Measurements from ENCODE around the gene TSKU. TPM values are rescaled to one million over a fixed set of nuclear protein-coding genes. Genes with fewer than 3 reads are reported as not detected.

The TSKU gene
- total and polyA plus RNA-seq, 2 experiments from 2014 or later, result 61.9 to 81.9 TPM

DNA sequence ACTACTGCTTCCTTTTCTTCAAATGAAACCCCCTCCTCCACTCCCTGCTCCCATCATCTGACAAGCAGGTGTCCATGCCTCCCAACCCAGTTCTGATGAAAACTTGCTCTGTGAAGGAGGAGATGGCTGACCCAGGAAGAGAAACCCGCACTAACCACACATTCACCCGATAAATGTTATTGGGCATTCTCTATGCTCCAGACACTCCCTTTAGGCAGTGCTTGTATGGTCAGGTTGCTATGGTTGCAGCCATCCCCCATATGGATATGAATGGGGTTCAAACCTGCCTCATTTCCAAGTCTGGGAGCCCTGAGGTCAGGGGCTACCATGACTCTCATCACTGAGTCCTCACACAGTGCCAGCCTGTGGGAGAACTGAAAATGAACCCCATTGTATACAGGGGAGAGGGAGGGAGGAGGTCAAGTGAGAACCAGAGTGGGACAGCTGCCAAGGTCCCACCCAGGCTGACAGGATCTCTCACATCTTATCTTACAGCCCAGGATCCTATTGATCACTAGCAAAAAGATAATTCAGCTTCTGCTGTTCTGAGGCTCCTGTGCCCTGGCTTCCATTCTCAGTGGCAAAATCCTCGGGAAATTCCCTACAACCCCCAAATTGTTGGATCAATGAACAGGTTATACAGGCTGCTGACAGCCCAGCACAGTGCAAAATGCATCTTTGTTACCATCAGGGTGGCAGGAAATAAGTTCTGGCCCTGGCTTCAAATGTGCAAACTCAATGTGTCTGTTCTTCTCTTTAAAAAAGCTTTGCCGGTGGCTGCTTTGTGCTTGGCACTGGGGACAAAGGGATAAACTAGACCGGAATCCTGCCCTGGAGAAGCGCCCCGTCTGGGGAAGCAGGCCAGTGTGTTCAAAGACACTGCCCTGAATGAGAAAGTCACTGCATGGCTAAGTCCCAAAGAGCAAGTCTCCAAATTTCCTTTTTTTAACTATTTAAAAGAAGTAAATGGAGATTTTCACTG lies 54.8 kb downstream of the TSKU start:
- DNase-seq (ENCODE audit: low spot score), result no peak
- Histone ChIP-seq H3K27me3 (no peaks in the 10 kb centered on the region), H3K4me1 (ENCODE audit: insufficient read depth) (peaks cover 3% of the 10 kb centered on the region), H2AFZ (no peak overlapping the region), H3K79me2 (no peaks in the 10 kb centered on the region), H3K36me3 (replicated peaks; ENCODE audit: insufficient read depth, low read depth) (no peaks in the 10 kb centered on the region), H3K9me3 (ENCODE audit: low read depth) (no peaks in the 10 kb centered on the region), H3K4me3 (no peak overlapping the region), H3K9me2 (replicated peaks; ENCODE audit: insufficient read depth) (no peaks in the 10 kb centered on the region), H3K4me2 (no peak overlapping the region), H3K27ac (no peak overlapping the region), H4K20me1 (ENCODE audit: insufficient read depth, poor library complexity, severe bottlenecking) (no peaks in the 10 kb centered on the region)
- WGBS (ENCODE audit: low lambda C conversion rate, missing lambda C conversion rate), result 74% methylated on average over 7 of the region's 7 CpGs
- TF ChIP-seq, protein P1, sequence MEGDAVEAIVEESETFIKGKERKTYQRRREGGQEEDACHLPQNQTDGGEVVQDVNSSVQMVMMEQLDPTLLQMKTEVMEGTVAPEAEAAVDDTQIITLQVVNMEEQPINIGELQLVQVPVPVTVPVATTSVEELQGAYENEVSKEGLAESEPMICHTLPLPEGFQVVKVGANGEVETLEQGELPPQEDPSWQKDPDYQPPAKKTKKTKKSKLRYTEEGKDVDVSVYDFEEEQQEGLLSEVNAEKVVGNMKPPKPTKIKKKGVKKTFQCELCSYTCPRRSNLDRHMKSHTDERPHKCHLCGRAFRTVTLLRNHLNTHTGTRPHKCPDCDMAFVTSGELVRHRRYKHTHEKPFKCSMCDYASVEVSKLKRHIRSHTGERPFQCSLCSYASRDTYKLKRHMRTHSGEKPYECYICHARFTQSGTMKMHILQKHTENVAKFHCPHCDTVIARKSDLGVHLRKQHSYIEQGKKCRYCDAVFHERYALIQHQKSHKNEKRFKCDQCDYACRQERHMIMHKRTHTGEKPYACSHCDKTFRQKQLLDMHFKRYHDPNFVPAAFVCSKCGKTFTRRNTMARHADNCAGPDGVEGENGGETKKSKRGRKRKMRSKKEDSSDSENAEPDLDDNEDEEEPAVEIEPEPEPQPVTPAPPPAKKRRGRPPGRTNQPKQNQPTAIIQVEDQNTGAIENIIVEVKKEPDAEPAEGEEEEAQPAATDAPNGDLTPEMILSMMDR (IDR thresholded peaks at IDR 0.05; ENCODE audit: poor library complexity), result no peak
- TF ChIP-seq EZH2phosphoT487 (IDR thresholded peaks at IDR 0.05; ENCODE audit: low read depth, severe bottlenecking, unreplicated experiment) (no peak), EZH2 (IDR thresholded peaks at IDR 0.05; ENCODE audit: borderline replicate concordance) (no peak)

DNA sequence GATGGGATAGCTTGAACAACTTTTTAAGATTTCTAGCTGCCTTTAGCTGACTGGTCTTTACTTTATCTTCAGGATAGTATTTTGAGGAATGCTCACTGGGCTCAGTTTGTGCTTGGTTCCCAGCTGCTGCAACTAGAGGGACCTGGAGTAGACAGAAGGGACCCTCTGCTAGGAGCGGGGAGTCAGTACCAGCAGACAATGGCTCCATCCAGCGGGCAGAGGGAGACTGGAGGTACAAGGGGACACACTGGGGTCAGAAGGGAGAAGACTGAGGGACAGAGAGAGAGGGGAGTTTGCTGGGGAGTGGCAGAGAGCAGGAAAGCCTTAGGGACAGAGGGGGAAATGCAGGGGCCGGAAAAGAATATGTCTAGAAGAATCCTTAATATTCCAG lies 55.5 kb downstream of the TSKU start:
- H3K27me3 ChIP-seq, result no peaks in the 10 kb centered on the region
- peak; percentile 37 for DNase-seq (ENCODE audit: low spot score)
- TF ChIP-seq EZH2phosphoT487 (IDR thresholded peaks at IDR 0.05; ENCODE audit: low read depth, severe bottlenecking, unreplicated experiment), result no peak
- TF ChIP-seq, protein P1 (IDR thresholded peaks at IDR 0.05; ENCODE audit: poor library complexity), result peak; percentile 41
- no peak overlapping the region for H3K4me3 ChIP-seq
- H3K9me2 ChIP-seq (replicated peaks; ENCODE audit: insufficient read depth), result no peaks in the 10 kb centered on the region
- no peak overlapping the region for H2AFZ ChIP-seq
- no peaks in the 10 kb centered on the region for H3K9me3 ChIP-seq (ENCODE audit: low read depth)
- H3K36me3 ChIP-seq (replicated peaks; ENCODE audit: insufficient read depth, low read depth), result no peaks in the 10 kb centered on the region
- no peaks in the 10 kb centered on the region for H4K20me1 ChIP-seq (ENCODE audit: insufficient read depth, poor library complexity, severe bottlenecking)
- H3K4me2 ChIP-seq, result no peak overlapping the region
- peaks cover 3% of the 10 kb centered on the region for H3K4me1 ChIP-seq (ENCODE audit: insufficient read depth)
- peak overlapping the region; percentile 45 for H3K27ac ChIP-seq
- WGBS (ENCODE audit: low lambda C conversion rate, missing lambda C conversion rate), result 65% methylated on average over 3 of the region's 3 CpGs
- no peaks in the 10 kb centered on the region for H3K79me2 ChIP-seq

DNA sequence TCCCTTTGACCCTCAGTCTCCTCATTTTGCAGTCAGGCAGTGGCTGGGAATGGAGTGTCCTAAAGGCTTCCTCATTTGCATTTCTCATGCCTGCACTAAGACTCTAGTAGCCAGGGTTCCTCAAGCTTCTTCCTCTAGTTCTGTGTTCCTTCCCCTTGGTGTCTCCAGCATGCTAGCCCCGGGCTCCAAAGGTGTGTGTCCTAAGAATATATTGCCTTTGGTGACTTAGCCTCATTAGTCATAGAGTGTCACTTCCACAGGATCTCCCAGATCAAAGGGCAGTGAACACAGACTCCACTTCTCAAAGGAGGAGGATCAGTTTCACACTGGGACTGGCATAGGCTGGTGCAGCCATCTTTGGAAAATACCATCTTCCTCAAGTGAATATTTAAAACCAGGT lies 56.2 kb downstream of the TSKU start:
- DNase-seq (ENCODE audit: low spot score), result peak; percentile 65
- H3K4me3 ChIP-seq, result no peak overlapping the region
- H3K4me1 ChIP-seq (ENCODE audit: insufficient read depth), result peaks cover 3% of the 10 kb centered on the region
- no peak overlapping the region for H2AFZ ChIP-seq
- no peaks in the 10 kb centered on the region for H3K27me3 ChIP-seq
- H3K9me2 ChIP-seq (replicated peaks; ENCODE audit: insufficient read depth), result no peaks in the 10 kb centered on the region
- TF ChIP-seq, protein P1 (IDR thresholded peaks at IDR 0.05; ENCODE audit: poor library complexity), result no peak
- TF ChIP-seq EZH2phosphoT487 (IDR thresholded peaks at IDR 0.05; ENCODE audit: low read depth, severe bottlenecking, unreplicated experiment) (no peak), EZH2 (IDR thresholded peaks at IDR 0.05; ENCODE audit: borderline replicate concordance) (no peak)
- H3K9me3 ChIP-seq (ENCODE audit: low read depth), result no peaks in the 10 kb centered on the region
- no peaks in the 10 kb centered on the region for H3K36me3 ChIP-seq (replicated peaks; ENCODE audit: insufficient read depth, low read depth)
- no peaks in the 10 kb centered on the region for H3K79me2 ChIP-seq
- no peak overlapping the region for H3K4me2 ChIP-seq
- no peaks in the 10 kb centered on the region for H4K20me1 ChIP-seq (ENCODE audit: insufficient read depth, poor library complexity, severe bottlenecking)
- peak overlapping the region; percentile 45 for H3K27ac ChIP-seq
- 36% methylated on average over 1 of the region's 1 CpG for WGBS (ENCODE audit: low lambda C conversion rate, missing lambda C conversion rate)

Data from hepatocyte (in vitro differentiated cells).